T-helper 17 cell (primary cell): ENCODE data around the gene MNT. TPM values are rescaled to one million over a fixed set of nuclear protein-coding genes. Genes with fewer than 3 reads are reported as not detected.
A peak's percentile ranks its signal among the peaks of the same experiment; 100 is the strongest.

ENCODE experiments used
- ATAC-seq: fragments of 150-1000 bp; cut with Tn5 transposase; 2 replicates; pipeline ENCODE4 v1.10.0; 2021; ENCODE audit warnings: mild to moderate bottlenecking, moderate library complexity
- DNase-seq, 3 donors: peaks; one replicate each; pipeline versions ENCODE4 v3.0.0 to v3.0.0-alpha.2; 2020 to 2021
- H3K9me3 ChIP-seq: one replicate; pipeline ENCODE4 v1.7.0; 2013; ENCODE audit warnings: low read length, mild to moderate bottlenecking; ENCODE audit not compliant: control insufficient read depth, poor library complexity, severe bottlenecking
- H3K27ac Mint-ChIP-seq: one replicate; pipeline ENCODE4 v1.8.0; 2022; ENCODE audit warnings: mild to moderate bottlenecking, moderate library complexity, mixed read lengths
- H3K27me3 Mint-ChIP-seq: one replicate; pipeline ENCODE4 v1.8.0; 2022; ENCODE audit warnings: mixed read lengths
- H3K36me3 Mint-ChIP-seq: one replicate; pipeline ENCODE4 v1.8.0; 2022; ENCODE audit warnings: low read depth, mixed read lengths
- H3K4me1 Mint-ChIP-seq: one replicate; pipeline ENCODE4 v1.8.0; 2022; ENCODE audit warnings: mild to moderate bottlenecking, mixed read lengths
- H3K4me3 Mint-ChIP-seq: one replicate; pipeline ENCODE4 v1.8.0; 2022; ENCODE audit warnings: mild to moderate bottlenecking, moderate library complexity, mixed read lengths
- total RNA-seq, 4 donors: library from RNA in 2 of 4; stranded (reverse) in 2 of 4; gene quantifications; one replicate each; pipeline ENCODE4 v1.2.3 and lab custom pipeline; 2022 to 2026

Gene MNT
- total RNA-seq, 2 donors from 2014 or later = 92.9 to 110 TPM

DNA sequence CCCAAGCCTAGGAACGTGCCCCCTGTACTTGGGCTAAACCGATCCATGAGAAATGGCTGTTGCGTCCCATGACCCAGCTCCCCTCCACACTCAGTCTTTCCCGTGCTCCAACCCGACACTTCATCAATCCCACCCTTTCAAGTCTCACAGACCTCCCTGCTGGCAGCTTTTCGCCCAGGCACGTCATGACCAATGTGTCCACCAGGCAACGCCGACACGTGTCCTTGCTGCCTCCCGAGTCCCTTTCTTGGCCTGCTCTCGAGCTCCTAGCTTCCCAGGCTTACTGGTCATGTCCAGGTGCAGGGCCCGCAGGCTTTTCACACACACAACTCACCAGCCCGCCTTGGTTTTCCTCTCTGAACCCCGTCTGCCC is 12.2 kb downstream of the MNT start:
- H3K4me1 Mint-ChIP-seq = peaks cover 31% of the 10 kb centered on the region
- H3K9me3 ChIP-seq = no peaks in the 10 kb centered on the region
- no peak overlapping the region for H3K4me3 Mint-ChIP-seq
- H3K27me3 Mint-ChIP-seq = no peaks in the 10 kb centered on the region
- peak overlapping the region; percentile 99 for H3K27ac Mint-ChIP-seq
- ATAC-seq (no peak), DNase-seq (no peak)
- H3K36me3 Mint-ChIP-seq = peaks cover 8% of the 10 kb centered on the region

DNA sequence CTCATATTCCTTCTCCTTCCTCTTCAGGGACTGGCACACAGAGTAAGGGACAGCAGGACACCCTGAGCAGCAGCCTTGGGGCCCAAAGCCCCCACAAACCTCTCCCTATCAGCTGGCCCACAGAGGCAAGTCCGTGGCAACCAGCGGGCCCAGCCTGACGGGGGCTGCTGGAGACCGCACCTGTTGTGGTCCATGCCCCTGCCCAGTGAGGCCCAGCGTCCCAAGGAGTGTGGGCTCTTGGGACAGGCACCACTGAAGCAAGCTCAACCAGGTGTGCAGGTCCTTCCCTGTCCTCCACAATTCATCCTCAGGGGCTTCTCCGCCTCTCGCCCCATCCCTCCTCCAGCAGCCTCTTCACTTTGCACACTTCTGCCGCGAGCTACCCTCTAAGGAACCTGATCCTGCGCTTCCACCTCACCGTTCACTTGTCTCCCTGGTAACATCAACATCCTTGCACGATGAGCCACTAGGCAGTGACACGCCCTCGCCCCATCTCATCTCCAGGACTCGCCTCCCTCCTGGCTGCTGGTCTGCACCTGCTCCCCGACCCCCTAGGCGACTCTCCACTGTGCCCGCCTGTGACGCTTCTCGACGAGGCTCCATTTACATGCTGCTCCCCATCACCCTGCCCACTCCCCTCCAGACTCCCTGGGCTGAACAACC is 12.7 kb downstream of the MNT start:
- DNase-seq = no peak
- no peak for ATAC-seq
- H3K9me3 ChIP-seq = no peaks in the 10 kb centered on the region
- Mint-ChIP-seq H3K36me3 (peaks cover 8% of the 10 kb centered on the region), H3K4me1 (peaks cover 28% of the 10 kb centered on the region), H3K27ac (peak overlapping the region; percentile 99), H3K4me3 (peak overlapping the region; percentile 45), H3K27me3 (no peaks in the 10 kb centered on the region)

DNA sequence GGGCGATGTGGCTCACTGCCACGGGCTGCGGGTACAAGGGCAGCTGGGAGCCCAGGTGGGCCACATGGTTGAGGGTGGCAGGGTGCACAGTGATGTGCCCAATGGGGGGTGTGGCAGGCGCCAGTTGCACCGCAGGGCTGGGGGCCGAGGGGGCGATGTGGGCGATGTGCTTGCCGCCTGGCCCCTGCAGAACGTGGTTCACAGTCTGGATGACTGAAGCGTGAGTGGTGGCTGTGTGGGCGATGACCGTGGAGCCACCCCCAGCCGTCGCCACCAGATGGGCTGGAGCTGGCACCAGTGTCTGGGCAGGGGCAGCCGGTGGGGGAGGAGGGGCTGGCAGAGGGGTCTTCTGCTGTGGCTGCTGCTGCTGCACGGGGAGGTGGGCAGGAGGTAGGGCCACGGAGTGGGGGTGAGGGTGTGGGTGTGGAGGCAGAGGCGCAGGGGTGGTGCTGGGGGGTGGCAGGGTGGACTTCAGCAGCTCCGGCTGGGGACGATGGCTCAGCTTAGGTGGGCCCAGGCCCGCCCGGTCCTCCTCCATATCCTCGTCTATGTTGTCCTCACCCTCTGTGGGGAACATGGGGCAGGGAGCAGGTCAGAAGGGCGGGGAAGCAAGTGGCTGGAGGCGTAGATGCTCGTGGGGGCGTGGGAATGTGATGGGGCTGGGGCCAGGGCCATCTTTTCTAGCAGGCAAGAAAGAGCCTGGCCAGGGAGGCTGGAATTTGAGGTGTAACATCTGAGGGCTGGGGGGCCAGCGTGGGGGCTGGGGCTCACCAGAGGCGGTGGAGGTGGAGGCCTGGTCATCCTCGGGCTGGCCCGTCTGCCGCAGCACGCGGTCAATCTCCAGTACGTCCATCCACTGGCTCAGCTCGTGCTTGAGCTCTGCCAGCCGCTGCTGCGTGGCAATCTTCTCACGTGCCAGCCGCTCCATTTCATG is 13.5 kb downstream of the MNT start:
- H3K9me3 ChIP-seq = no peaks in the 10 kb centered on the region
- Mint-ChIP-seq H3K27ac (peak overlapping the region; percentile 99), H3K36me3 (peaks cover 8% of the 10 kb centered on the region), H3K4me3 (peak overlapping the region; percentile 66), H3K27me3 (no peaks in the 10 kb centered on the region), H3K4me1 (peaks cover 28% of the 10 kb centered on the region)
- DNase-seq = no peak
- no peak for ATAC-seq

DNA sequence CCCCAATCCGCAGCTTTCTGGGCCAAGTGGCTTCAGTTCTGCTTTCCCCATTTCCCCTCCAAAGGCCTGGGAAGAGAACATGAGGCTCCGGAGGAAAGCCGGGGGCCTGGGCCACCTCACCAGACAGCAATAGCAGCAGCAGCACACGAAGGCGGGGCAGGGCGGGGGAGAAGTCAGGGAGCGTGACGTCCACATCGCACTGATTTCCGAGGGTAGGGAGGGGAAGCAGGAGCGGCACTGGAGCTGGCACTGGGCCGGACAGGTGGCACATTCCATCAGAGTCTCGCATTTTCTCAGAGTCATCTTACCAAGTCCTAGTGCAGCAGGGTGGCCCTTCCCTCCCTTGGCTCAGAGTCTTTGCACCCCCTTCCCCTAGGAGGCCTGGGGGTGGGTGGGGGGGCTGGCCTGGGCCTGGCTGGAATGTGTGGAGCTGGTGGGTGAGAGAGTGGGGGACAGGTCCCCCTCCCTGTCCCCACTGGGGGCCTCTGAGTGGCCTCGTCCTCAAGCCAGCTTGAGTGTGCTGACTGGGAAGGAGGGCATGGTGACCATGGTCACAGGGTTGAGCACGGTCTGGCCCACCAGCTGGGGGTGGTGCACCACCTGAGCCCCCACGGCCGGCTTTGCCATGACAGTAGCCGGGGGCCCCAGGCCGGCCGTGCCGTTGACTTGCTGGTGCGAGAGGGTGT is 14.3 kb downstream of the MNT start:
- DNase-seq = no peak
- no peak for ATAC-seq
- H3K9me3 ChIP-seq = no peaks in the 10 kb centered on the region
- Mint-ChIP-seq H3K36me3 (peaks cover 8% of the 10 kb centered on the region), H3K27me3 (no peaks in the 10 kb centered on the region), H3K4me3 (peak overlapping the region; percentile 52), H3K27ac (peak overlapping the region; percentile 11), H3K4me1 (peaks cover 20% of the 10 kb centered on the region)

DNA sequence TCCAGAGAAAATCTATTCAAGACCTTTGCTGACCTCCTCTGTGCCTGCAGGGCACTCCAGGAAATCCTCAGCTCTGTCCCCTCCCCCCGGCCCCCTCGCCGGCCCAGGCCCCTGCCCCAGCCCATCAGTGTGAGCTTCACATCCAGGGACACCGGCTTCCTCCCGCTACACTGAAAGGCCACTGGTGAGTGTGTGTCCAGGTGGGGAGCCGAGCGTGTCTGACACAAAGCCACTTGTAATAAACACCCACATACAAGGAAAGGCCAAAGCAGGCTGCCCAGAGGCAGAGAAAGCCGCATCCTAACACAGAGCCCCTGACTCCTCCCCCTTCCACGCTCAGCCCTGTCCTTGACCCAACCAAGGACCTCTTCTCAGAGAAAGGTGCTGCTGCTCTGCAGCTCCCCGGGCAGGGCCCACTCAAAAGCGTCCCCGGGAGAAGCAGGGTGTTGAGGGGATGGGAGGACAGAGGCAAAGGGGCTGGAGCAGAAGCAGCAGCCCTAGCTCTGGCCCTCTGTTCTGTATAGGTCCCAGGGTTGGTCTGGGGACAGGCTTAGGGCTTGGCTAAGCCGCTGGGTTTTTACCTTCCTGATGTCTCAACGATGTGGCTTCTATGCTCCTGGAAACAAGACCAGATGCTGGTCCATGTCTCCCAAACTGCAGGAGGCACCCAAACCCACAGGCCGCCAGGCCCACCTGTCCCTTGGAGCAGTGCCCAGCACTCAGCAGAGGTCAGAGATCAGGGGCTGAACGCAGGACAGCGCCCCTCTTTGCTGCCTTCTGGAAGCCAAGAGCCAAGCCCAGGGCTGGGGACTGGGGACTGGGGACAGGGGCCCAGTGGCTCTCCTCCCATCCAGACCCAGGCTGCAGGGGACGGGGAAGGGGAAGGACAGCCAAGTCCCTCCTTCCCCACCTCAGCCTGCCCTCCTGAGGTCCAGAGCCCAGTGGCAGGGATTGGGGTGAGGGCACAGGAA is 15.3 kb downstream of the MNT start:
- peaks cover 19% of the 10 kb centered on the region for H3K4me1 Mint-ChIP-seq
- no peak overlapping the region for H3K27ac Mint-ChIP-seq
- H3K36me3 Mint-ChIP-seq = peaks cover 8% of the 10 kb centered on the region
- H3K9me3 ChIP-seq = no peaks in the 10 kb centered on the region
- H3K4me3 Mint-ChIP-seq = peak overlapping the region; percentile 25
- no peaks in the 10 kb centered on the region for H3K27me3 Mint-ChIP-seq
- DNase-seq = no peak
- no peak for ATAC-seq

DNA sequence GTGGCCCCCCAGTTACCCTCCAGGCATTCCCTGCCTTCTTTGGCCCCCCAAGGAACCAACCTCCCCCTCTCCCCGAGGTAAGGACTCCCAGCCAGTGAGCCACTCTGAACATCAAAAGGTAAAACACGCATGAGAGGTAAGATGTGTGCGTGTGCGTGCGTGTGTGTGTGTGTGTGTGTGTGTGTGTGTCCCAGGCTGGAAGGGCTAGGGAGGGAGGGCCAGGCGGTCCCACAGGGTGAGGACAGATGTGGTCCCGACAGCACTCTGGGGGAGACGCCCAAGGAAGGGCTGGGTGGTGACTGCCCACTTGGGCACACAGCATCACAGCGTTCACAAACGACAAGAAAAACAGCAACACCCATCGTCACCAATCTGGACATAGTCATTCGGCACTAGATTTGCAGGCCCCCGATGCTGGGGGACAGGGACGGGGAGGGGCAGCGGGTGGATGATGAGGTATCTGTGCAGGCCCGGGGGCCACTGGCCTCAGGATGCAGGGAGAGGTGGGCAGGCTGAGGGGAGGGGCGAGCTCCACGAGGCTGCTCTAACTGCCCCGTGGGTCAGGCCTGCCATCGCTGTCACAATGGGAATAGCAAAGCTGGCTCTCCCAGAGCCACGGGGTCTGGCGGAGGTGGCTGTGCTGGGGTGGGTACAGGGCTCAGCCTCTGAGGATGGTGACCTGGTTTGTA is 16.3 kb downstream of the MNT start:
- H3K9me3 ChIP-seq = no peaks in the 10 kb centered on the region
- Mint-ChIP-seq H3K27ac (no peak overlapping the region), H3K4me3 (no peak overlapping the region), H3K4me1 (peaks cover 15% of the 10 kb centered on the region), H3K27me3 (no peaks in the 10 kb centered on the region), H3K36me3 (peaks cover 8% of the 10 kb centered on the region)
- DNase-seq (no peak), ATAC-seq (no peak)

DNA sequence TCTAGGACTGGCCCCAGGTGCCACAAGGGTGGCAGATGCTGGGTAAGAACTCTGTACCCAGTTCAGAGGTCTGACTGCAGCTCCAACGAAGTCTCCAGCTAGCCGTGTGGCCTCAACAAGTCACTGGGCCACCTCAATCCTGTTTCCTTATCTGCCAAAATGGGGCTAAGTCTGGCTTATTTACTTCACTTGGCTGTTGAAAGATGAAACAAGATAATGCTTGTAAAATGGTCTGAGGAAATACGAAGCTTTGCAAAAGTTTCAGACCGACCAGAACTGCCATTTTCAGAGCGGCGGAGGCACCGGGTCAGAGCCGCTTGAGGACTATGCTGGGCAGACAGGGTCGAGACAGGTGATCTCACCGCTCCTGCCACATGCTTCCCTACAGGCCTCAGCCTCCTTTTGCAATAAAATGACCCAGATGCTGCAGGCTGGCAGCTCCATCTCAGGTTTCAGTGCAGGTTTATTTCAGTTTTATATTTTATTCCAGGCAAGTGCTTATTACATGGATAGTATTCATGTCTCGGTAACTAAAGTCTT is 17.2 kb downstream of the MNT start:
- Mint-ChIP-seq H3K4me1 (peaks cover 9% of the 10 kb centered on the region), H3K4me3 (peak overlapping the region; percentile 68), H3K36me3 (peaks cover 6% of the 10 kb centered on the region), H3K27ac (peak overlapping the region; percentile 84), H3K27me3 (no peaks in the 10 kb centered on the region)
- ATAC-seq = no peak
- no peak for DNase-seq
- H3K9me3 ChIP-seq = no peaks in the 10 kb centered on the region

DNA sequence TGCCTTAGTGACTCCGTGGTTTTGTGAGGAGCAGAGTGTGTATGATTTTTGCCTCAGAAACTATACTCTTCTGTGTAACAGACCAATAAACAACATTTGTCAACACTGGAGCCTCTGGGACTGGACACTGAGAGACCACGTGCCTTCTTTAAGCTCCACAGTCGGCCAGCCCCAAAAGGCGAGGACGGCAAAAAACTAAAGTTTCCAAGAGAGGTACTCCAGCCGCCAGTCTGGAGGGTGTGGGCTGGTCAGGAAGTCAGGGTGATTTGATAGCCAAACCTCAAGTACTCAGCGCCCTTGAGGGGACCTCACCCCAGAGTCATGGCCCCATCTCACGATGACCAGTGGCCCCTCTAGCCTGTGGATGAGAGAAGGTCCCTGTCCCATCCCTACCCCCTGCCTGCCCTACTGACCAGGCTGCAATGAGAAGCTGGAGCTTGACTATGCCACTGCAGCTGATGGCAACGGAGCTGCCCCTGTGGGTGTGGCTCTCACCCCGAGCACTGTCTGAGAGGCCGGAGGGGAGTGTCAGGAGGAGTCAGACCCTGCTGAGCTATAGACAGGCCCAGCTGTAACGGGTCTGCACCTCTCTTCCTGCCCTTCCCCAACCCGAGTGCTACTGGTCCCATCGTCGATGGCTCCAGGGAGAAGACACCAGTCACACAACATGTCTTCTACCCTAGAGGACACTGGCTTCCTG is 19.8 kb downstream of the MNT start:
- ATAC-seq (no peak), DNase-seq (no peak)
- Mint-ChIP-seq H3K36me3 (peaks cover 2% of the 10 kb centered on the region), H3K27me3 (no peaks in the 10 kb centered on the region), H3K4me1 (peaks cover 4% of the 10 kb centered on the region), H3K27ac (peak overlapping the region; percentile 54), H3K4me3 (peak overlapping the region; percentile 41)
- no peaks in the 10 kb centered on the region for H3K9me3 ChIP-seq

DNA sequence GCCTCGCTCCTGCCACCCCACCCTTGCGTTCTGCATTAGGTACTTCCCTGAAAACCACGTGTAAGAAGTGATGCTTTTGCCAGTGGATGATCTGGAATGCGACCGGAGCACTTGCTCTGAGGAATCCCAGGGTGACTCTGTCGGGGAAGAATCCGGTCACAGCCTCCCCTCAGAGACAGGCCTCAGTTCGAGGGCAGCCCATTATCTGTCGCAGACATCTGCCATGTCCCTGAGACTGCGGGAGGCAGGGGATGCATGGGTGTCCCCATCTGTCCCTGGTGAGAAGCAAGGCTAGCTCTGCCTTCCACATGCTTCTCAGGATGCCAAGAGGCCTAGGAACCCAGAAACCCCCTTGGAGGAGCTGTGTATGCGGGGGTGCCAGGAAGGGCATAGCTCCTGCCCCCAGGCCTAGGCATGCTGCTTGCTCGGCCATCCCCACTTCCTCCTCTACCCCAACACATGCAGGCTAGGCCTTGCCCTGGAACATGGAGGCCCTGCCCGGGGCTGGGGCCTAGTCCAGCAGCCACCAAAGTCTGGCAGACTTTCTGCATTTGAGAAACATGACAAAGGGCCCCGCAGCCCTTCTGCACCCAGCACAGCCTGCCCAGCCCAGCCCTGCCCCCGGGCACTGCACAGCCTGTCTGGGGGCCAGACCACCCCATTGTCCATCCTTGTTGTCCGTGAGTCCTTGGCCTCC is 20.5 kb downstream of the MNT start:
- H3K4me3 Mint-ChIP-seq = peak overlapping the region; percentile 41
- DNase-seq (no peak), ATAC-seq (no peak)
- H3K4me1 Mint-ChIP-seq = peaks cover 4% of the 10 kb centered on the region
- no peaks in the 10 kb centered on the region for H3K27me3 Mint-ChIP-seq
- H3K27ac Mint-ChIP-seq = peak overlapping the region; percentile 32
- H3K9me3 ChIP-seq = no peaks in the 10 kb centered on the region
- peaks cover 2% of the 10 kb centered on the region for H3K36me3 Mint-ChIP-seq

DNA sequence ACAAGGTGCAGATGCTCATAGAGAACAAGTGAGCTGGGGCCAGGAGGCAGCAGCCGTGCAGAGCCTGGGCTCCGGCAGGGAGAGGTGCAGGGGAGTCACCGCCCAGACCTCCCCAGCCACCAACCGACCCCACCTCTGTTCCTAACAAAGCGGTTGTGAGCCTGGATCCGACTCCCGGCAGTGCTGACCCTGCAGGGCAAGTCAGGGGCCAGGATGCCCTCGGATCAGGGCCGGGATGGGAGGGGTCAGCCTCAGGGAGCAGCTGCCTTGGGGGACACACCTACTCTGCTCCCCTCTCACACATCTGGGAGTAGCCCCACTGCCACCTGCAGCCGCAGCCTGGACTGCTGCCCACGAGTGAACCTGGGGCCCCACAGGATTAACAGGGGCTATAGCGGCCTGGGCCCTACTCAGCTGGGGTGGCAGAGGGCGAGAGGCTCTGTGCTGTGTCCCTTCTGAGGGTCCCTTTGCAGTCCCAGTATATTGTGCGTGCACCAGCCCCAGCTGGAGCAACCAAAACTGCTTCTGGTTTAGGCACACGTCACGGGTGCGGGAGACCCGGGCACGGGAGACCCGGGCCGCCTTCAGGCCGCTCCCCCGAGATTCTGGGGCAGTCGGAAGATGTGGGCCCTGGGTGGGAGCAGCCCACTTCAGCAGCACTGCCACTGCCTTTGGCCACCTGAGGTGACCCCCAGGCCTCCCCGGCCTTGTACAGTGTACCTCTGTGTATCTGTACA is 21.2 kb downstream of the MNT start:
- ATAC-seq = no peak
- peaks cover 2% of the 10 kb centered on the region for H3K36me3 Mint-ChIP-seq
- H3K4me3 Mint-ChIP-seq = no peak overlapping the region
- peak overlapping the region; percentile 32 for H3K27ac Mint-ChIP-seq
- no peak for DNase-seq
- H3K4me1 Mint-ChIP-seq = peaks cover 4% of the 10 kb centered on the region
- no peaks in the 10 kb centered on the region for H3K9me3 ChIP-seq
- no peaks in the 10 kb centered on the region for H3K27me3 Mint-ChIP-seq
